Large intestine (tissue), 3 donors: ENCODE results near the gene MTCH2. TPM values are rescaled to one million over a fixed set of nuclear protein-coding genes. Genes with fewer than 3 reads are reported as not detected.
A peak's percentile ranks its signal among the peaks of the same experiment; 100 is the strongest.

Experiments
- DNase-seq, 2 donors: peaks; one replicate each; pipeline versions ENCODE4 v3.0.0 to v3.0.0-alpha.2; 2013
- H3K27ac ChIP-seq: one replicate; pipeline ENCODE4 v1.5.1; 2013; ENCODE audit warnings: low read length
- H3K27me3 ChIP-seq: 2 replicates; pipeline ENCODE4 v1.6.1; 2013; ENCODE audit warnings: low read length; ENCODE audit not compliant: control insufficient read depth, insufficient read depth
- H3K36me3 ChIP-seq: 2 replicates; pipeline ENCODE4 v1.6.1; 2013; ENCODE audit warnings: low read length; ENCODE audit not compliant: control insufficient read depth, insufficient read depth
- H3K4me1 ChIP-seq: one replicate; pipeline ENCODE4 v1.6.1; 2013; ENCODE audit warnings: low read length; ENCODE audit not compliant: control insufficient read depth, insufficient read depth
- H3K4me3 ChIP-seq: one replicate; pipeline ENCODE4 v1.5.1; 2013; ENCODE audit warnings: low read length
- H3K9me3 ChIP-seq: one replicate; pipeline ENCODE4 v1.6.1; 2013; ENCODE audit warnings: mild to moderate bottlenecking, low read depth, low read length, moderate library complexity; ENCODE audit not compliant: control insufficient read depth
- WGBS: methylation state at CpG from one replicate; pipeline ENCODE4 v1.1.5; 2013; ENCODE audit warnings: low lambda C conversion rate; ENCODE audit not compliant: insufficient coverage; 5-methylcytosine and 5-hydroxymethylcytosine counted together
- polyA plus RNA-seq: library from polyadenylated mRNA; unstranded; fragments of 120-200 nt; gene quantifications from one replicate; pipeline ENCODE4 v1.2.1, GENCODE V29; 2013

The MTCH2 gene
- polyA plus RNA-seq, 1 donor, result 102 TPM

DNA sequence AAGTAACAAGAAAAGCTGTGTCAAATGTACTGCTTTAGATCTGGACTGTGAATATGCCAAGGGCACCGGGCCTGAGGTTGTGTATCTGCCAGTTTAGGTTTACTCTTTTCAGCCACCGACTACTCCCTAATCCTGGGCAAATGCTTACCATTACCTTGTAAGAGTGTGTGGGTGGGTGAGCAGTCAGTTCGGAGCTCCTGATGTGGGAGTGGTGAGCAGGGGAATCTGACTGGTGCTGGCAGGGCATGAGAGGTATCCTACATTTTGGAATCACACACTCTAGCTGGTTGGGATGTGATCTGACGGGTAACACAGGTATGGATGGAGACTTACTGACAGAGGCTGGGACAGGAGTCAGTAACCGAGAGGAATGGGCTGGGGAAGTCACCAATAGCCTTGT is 58.5 kb downstream of the MTCH2 start:
- no CpG with 5 or more reads among the region's 5 CpGs for WGBS
- H3K27ac ChIP-seq, result no peak overlapping the region
- H3K9me3 ChIP-seq, result no peaks in the 10 kb centered on the region
- H3K27me3 ChIP-seq, result no peaks in the 10 kb centered on the region
- no peak for DNase-seq
- peaks cover 22% of the 10 kb centered on the region for H3K4me1 ChIP-seq
- H3K36me3 ChIP-seq, result peaks cover 51% of the 10 kb centered on the region
- no peak overlapping the region for H3K4me3 ChIP-seq

GRCh38 chr11:47578524-47579494 is 63.5 kb downstream of the MTCH2 start, which contains the start of the genes KBTBD4 and NDUFS3:
KBTBD4 (minus strand) TSS chr11:47578970; CDS start chr11:47578951, 19 bp downstream.
NDUFS3 (plus strand) TSS chr11:47579074; CDS start chr11:47579092, 18 bp downstream.
- Histone ChIP-seq H3K27ac (peak within 1 kb of the TSS; percentile 91), H3K4me1 (peaks cover 15% of the 10 kb centered on the region), H3K36me3 (peaks cover 48% of the 10 kb centered on the region), H3K27me3 (no peaks in the 10 kb centered on the region), H3K4me3 (peak within 1 kb of the TSS; percentile 88), H3K9me3 (no peaks in the 10 kb centered on the region)
- DNase-seq, result peak; percentile 87 to 92
- no CpG with 5 or more reads among the region's 72 CpGs for WGBS

GRCh38 chr11:47577460-47578041 is 64.8 kb downstream of the MTCH2 start:
- H3K27ac ChIP-seq, result no peak overlapping the region
- no peak overlapping the region for H3K4me3 ChIP-seq
- peaks cover 15% of the 10 kb centered on the region for H3K4me1 ChIP-seq
- no peaks in the 10 kb centered on the region for H3K27me3 ChIP-seq
- H3K9me3 ChIP-seq, result no peaks in the 10 kb centered on the region
- no CpG with 5 or more reads among the region's 13 CpGs for WGBS
- no peak for DNase-seq
- peaks cover 48% of the 10 kb centered on the region for H3K36me3 ChIP-seq

- peaks cover 45% of the 10 kb centered on the region for H3K36me3 ChIP-seq
Observed at GRCh38 chr11:47573321-47573720, 69.0 kb downstream of the MTCH2 start.

GRCh38 chr11:47572715-47573255 is 69.6 kb downstream of the MTCH2 start:
- no peaks in the 10 kb centered on the region for H3K27me3 ChIP-seq
- H3K27ac ChIP-seq, result no peak overlapping the region
- H3K4me1 ChIP-seq, result peaks cover 3% of the 10 kb centered on the region
- no peak for DNase-seq
- no peaks in the 10 kb centered on the region for H3K9me3 ChIP-seq
- H3K4me3 ChIP-seq, result no peak overlapping the region
- no CpG with 5 or more reads among the region's 8 CpGs for WGBS
- peaks cover 45% of the 10 kb centered on the region for H3K36me3 ChIP-seq

More at GRCh38 chr11:47573321-47573720, 69.0 kb downstream of the MTCH2 start:
- no peaks in the 10 kb centered on the region for H3K9me3 ChIP-seq
- no peak for DNase-seq
- no peak overlapping the region for H3K27ac ChIP-seq
- no peak overlapping the region for H3K4me3 ChIP-seq
- peaks cover 7% of the 10 kb centered on the region for H3K4me1 ChIP-seq
- H3K27me3 ChIP-seq, result no peaks in the 10 kb centered on the region
- no CpG with 5 or more reads among the region's 11 CpGs for WGBS

GRCh38 chr11:47571895-47572294 is 70.5 kb downstream of the MTCH2 start:
- Histone ChIP-seq H3K27ac (no peak overlapping the region), H3K4me3 (no peak overlapping the region), H3K27me3 (no peaks in the 10 kb centered on the region), H3K36me3 (peaks cover 38% of the 10 kb centered on the region), H3K9me3 (no peaks in the 10 kb centered on the region), H3K4me1 (no peaks in the 10 kb centered on the region)
- DNase-seq, result no peak
- no CpG with 5 or more reads among the region's 1 CpG for WGBS

GRCh38 chr11:47571357-47571729 is 71.0 kb downstream of the MTCH2 start:
- Histone ChIP-seq H3K36me3 (peaks cover 38% of the 10 kb centered on the region), H3K4me3 (no peak overlapping the region), H3K4me1 (no peaks in the 10 kb centered on the region), H3K27me3 (no peaks in the 10 kb centered on the region), H3K27ac (no peak overlapping the region), H3K9me3 (no peaks in the 10 kb centered on the region)
- 100% methylated on average over 1 of the region's 4 CpGs for WGBS
- DNase-seq, result no peak

- no peak overlapping the region for H3K27ac ChIP-seq
- no peaks in the 10 kb centered on the region for H3K4me1 ChIP-seq
- no peak overlapping the region for H3K4me3 ChIP-seq
- peaks cover 36% of the 10 kb centered on the region for H3K36me3 ChIP-seq
- WGBS, result no CpG with 5 or more reads among the region's 3 CpGs
- DNase-seq, result no peak
- no peaks in the 10 kb centered on the region for H3K27me3 ChIP-seq
- H3K9me3 ChIP-seq, result peaks cover 1% of the 10 kb centered on the region
Observed at GRCh38 chr11:47570651-47571356, 71.6 kb downstream of the MTCH2 start.

DNA sequence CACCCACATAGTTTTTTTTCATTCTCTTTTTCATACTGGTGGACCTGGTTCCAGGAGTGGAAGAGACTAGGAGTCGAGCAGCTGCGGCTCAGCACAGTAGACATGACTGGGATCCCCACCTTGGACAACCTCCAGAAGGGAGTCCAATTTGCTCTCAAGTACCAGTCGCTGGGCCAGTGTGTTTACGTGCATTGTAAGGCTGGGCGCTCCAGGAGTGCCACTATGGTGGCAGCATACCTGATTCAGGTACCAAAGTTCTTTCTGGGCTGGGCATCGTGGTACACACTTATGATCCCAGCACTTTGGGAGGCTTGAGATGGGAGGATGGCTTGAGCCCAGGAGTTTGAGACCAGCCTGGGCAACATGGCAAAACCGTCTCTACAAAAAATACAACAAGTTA is 72.7 kb downstream of the MTCH2 start:
- no peak for DNase-seq
- peaks cover 36% of the 10 kb centered on the region for H3K36me3 ChIP-seq

More for the DNA sequence above, 72.7 kb downstream of the MTCH2 start:
- no peak overlapping the region for H3K4me3 ChIP-seq
- H3K4me1 ChIP-seq, result peaks cover 5% of the 10 kb centered on the region
- WGBS, result no CpG with 5 or more reads among the region's 7 CpGs
- H3K9me3 ChIP-seq, result peaks cover 2% of the 10 kb centered on the region
- H3K27ac ChIP-seq, result no peak overlapping the region
- H3K27me3 ChIP-seq, result no peaks in the 10 kb centered on the region
